KMS-11 (cell line): ENCODE data around the gene HCRTR1.

Experiments
- H2AFZ ChIP-seq: fragments of 200-600 bp; sonication (generic); 2 replicates; pipeline ENCODE4 v1.6.1; 2016; ENCODE audit warnings: antibody characterized with exemption, mixed run types, low read depth
- H3K27ac ChIP-seq: fragments of 200-600 bp; sonication (generic); 2 replicates; pipeline ENCODE4 v1.6.1; 2016; ENCODE audit warnings: mild to moderate bottlenecking, mixed run types
- H3K27me3 ChIP-seq: fragments of 200-600 bp; sonication (generic); 2 replicates; pipeline ENCODE4 v1.6.1; 2017; ENCODE audit warnings: mild to moderate bottlenecking, low read depth, mixed run types, moderate library complexity; ENCODE audit not compliant: insufficient read depth
- H3K36me3 ChIP-seq: fragments of 200-600 bp; sonication (generic); 2 replicates; pipeline ENCODE4 v1.6.1; 2017; ENCODE audit warnings: mild to moderate bottlenecking, mixed run types; ENCODE audit not compliant: insufficient read depth
- H3K4me1 ChIP-seq: fragments of 200-600 bp; sonication (generic); 2 replicates; pipeline ENCODE4 v1.6.1; 2016; ENCODE audit warnings: mild to moderate bottlenecking, low read depth, mixed run types; ENCODE audit not compliant: poor library complexity, severe bottlenecking
- H3K4me2 ChIP-seq: fragments of 200-600 bp; sonication (generic); 2 replicates; pipeline ENCODE4 v1.7.0; 2016; ENCODE audit warnings: mild to moderate bottlenecking, mixed run types
- H3K4me3 ChIP-seq: fragments of 200-600 bp; sonication (generic); IDR thresholded peaks from 2 replicates; pipeline ENCODE4 v1.6.1; 2017; ENCODE audit warnings: low read depth, low read length, mixed read lengths; ENCODE audit not compliant: insufficient read depth
- H3K79me2 ChIP-seq: fragments of 200-600 bp; sonication (generic); 2 replicates; pipeline ENCODE4 v1.6.1; 2016; ENCODE audit warnings: low read depth, mixed run types; ENCODE audit not compliant: insufficient read depth
- H3K9ac ChIP-seq: fragments of 200-600 bp; sonication (generic); 2 replicates; pipeline ENCODE4 v1.6.1; 2016; ENCODE audit warnings: mild to moderate bottlenecking, mixed run types
- H4K20me1 ChIP-seq: fragments of 200-600 bp; sonication (generic); 2 replicates; pipeline ENCODE4 v1.6.1; 2016; ENCODE audit warnings: mild to moderate bottlenecking, mixed run types; ENCODE audit not compliant: insufficient read depth
- TF ChIP-seq, protein P1 (sequence below): fragments of 200-600 bp; sonication (generic); conservative IDR thresholded peaks from 2 replicates; pipeline ENCODE4 v1.6.1; 2017; ENCODE audit warnings: low read depth, mild to moderate bottlenecking, antibody characterized with exemption, low read length, moderate library complexity, mixed read lengths

The HCRTR1 gene

DNA sequence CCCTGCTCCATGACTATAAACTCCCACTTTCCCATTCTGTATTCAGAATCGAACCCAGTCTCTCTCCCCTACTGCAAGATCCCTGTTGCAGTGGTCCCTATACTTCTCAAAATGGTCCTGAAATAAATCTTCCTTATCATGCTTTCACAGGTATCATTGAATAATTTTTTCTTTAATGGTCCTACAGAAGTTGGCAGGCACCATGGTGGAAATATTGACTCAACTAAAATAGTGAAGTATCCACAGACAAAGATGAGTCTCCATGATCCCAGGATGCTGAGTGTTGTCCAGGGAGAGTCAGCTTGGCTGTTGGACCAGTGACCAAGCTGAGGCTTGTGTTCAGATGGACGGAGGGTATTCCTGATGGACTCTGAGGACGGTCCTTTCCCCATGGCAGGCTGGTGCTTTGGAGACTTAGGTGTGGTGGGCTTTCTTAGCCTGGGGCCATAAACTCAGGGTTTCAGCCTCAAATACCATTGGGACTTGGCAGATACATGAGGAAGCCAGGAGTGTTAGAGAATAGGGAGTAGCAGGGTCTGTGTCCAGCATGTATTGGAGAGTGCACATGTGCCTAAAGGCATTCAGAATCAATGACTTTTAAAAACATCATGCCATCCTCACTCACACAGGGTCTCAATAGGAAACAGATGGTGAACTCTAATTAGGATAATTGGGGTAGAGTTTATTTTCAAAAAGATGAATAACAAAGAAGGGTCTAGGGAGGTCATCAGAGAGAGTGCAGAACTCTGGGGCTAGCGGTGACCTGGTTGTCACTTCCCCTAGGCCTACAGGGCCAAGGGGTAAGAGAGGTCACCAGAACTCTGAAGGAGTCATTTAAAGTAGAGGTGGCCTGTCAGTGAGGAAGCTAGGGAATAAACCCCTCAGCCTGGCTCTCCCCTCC, 21.4 kb upstream of the HCRTR1 start:
- Histone ChIP-seq H3K27me3 (no peaks in the 10 kb centered on the region), H3K4me2 (no peak overlapping the region), H3K4me1 (no peaks in the 10 kb centered on the region), H3K4me3 (no peak overlapping the region), H3K36me3 (no peaks in the 10 kb centered on the region), H3K9ac (no peak overlapping the region), H3K79me2 (no peaks in the 10 kb centered on the region), H2AFZ (no peak overlapping the region), H3K27ac (no peak overlapping the region), H4K20me1 (no peaks in the 10 kb centered on the region)
- TF ChIP-seq, protein P1, sequence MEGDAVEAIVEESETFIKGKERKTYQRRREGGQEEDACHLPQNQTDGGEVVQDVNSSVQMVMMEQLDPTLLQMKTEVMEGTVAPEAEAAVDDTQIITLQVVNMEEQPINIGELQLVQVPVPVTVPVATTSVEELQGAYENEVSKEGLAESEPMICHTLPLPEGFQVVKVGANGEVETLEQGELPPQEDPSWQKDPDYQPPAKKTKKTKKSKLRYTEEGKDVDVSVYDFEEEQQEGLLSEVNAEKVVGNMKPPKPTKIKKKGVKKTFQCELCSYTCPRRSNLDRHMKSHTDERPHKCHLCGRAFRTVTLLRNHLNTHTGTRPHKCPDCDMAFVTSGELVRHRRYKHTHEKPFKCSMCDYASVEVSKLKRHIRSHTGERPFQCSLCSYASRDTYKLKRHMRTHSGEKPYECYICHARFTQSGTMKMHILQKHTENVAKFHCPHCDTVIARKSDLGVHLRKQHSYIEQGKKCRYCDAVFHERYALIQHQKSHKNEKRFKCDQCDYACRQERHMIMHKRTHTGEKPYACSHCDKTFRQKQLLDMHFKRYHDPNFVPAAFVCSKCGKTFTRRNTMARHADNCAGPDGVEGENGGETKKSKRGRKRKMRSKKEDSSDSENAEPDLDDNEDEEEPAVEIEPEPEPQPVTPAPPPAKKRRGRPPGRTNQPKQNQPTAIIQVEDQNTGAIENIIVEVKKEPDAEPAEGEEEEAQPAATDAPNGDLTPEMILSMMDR: no peak

DNA sequence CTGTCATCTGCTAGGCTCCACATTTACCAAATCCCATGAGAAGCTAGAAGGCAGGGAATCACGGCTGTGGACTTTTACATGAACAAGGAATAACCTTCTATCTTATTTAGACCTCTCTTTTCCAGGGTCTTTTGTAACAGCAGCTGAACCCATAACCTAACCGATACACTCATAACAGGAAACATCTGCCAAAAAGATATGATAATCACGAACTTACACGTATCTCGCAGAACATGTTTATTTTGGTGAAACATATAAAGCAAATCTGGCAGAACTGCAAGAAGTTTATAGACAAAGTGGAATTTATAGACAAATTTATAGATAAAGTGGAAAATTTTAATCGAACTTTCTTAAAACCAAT, 20.8 kb upstream of the HCRTR1 start:
- no peaks in the 10 kb centered on the region for H3K79me2 ChIP-seq
- no peaks in the 10 kb centered on the region for H3K4me1 ChIP-seq
- no peak overlapping the region for H3K9ac ChIP-seq
- H3K27ac ChIP-seq: no peak overlapping the region
- no peaks in the 10 kb centered on the region for H4K20me1 ChIP-seq
- H3K4me2 ChIP-seq: no peak overlapping the region
- TF ChIP-seq, protein P1: no peak
- H2AFZ ChIP-seq: no peak overlapping the region
- H3K4me3 ChIP-seq: no peak overlapping the region
- no peaks in the 10 kb centered on the region for H3K36me3 ChIP-seq
- no peaks in the 10 kb centered on the region for H3K27me3 ChIP-seq

DNA sequence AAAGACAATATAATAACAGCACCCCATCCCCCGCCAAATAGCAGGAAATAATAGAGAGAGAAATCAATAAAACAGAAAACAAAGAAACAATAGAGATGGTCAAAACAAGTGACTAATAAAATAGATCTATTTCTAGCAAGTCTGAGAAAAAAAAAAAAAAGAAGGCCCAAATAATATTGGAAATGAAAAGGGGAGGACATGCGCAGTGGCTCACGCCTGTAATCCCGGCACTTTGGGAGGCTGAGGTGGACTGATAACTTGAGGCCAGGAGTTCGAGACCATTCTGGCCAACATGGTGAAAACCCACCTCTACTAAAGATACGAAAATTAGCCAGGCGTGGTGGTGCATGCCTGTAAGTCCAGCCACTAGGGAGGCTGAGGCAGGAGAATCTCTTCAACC, 18.5 kb upstream of the HCRTR1 start:
- H2AFZ ChIP-seq: no peak overlapping the region
- H3K4me3 ChIP-seq: no peak overlapping the region
- no peaks in the 10 kb centered on the region for H4K20me1 ChIP-seq
- H3K27me3 ChIP-seq: no peaks in the 10 kb centered on the region
- no peak overlapping the region for H3K27ac ChIP-seq
- no peak overlapping the region for H3K9ac ChIP-seq
- TF ChIP-seq, protein P1: no peak
- H3K36me3 ChIP-seq: no peaks in the 10 kb centered on the region
- H3K4me2 ChIP-seq: no peak overlapping the region
- no peaks in the 10 kb centered on the region for H3K4me1 ChIP-seq
- no peaks in the 10 kb centered on the region for H3K79me2 ChIP-seq

DNA sequence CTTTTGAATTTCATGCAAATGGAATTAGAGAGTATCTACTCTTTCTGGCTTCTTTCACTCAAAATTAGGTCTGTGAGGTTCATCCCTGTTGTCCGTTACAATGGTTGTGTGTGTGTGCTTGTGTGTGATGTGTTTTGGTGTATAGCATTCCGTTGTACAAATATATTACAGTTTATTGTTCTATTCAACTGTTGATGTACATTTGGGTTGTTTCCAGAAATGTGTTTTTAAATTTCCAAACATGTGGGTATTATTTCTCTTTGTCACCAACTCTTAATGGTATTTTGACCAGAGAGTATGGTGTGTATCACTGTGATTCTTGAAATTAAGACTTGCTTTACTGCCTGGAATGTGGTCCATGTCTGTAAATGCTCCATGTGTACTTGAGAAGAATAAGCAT, 16.8 kb upstream of the HCRTR1 start:
- H3K4me2 ChIP-seq: no peak overlapping the region
- H3K9ac ChIP-seq: no peak overlapping the region
- no peaks in the 10 kb centered on the region for H3K36me3 ChIP-seq
- H3K4me1 ChIP-seq: peaks cover 7% of the 10 kb centered on the region
- H4K20me1 ChIP-seq: no peaks in the 10 kb centered on the region
- no peaks in the 10 kb centered on the region for H3K79me2 ChIP-seq
- H3K27ac ChIP-seq: no peak overlapping the region
- TF ChIP-seq, protein P1: no peak
- H3K4me3 ChIP-seq: no peak overlapping the region
- H3K27me3 ChIP-seq: no peaks in the 10 kb centered on the region
- no peak overlapping the region for H2AFZ ChIP-seq
